ENCODE data around the gene HEPACAM. TPM values are rescaled to one million over a fixed set of nuclear protein-coding genes. Genes with fewer than 3 reads are reported as not detected.

The HEPACAM gene
- total and polyA plus RNA-seq, 3 donors from 2014 or later = 0.24 to 0.75 (median 0.25) TPM

- intact Hi-C loops (cut with DNase I; ENCODE audit: low total_unique reads) = no loop called here
- H3K4me3 ChIP-seq = peak overlapping the region; percentile 63 to 64
- no peaks in the 10 kb centered on the region for H3K36me3 ChIP-seq (ENCODE audit: low read depth, missing control alignments)
- WGBS, 2 donors = 1 to 4% methylated on average over 14 to 58 of the region's 69 CpGs
- no peaks in the 10 kb centered on the region for H3K27me3 ChIP-seq
- peak overlapping the region; percentile 75 to 88 for H3K27ac ChIP-seq
- peak; percentile 58 to 64 (median 61) for TF ChIP-seq CTCF (IDR thresholded peaks at IDR 0.05)
- TF ChIP-seq POLR2A (IDR thresholded peaks at IDR 0.05) = no peak
- DNase-seq = peak; percentile 93
- no peaks in the 10 kb centered on the region for H3K9me3 ChIP-seq
- H3K4me1 ChIP-seq = peaks cover 5% of the 10 kb centered on the region
Observed at GRCh38 chr11:124875943-124876817, 59.7 kb downstream of the HEPACAM start.

GRCh38 chr11:124875401-124875800 lies 60.4 kb downstream of the HEPACAM start:
- WGBS, 2 donors = 28 to 31% methylated on average over 3 of the region's 3 CpGs
- Histone ChIP-seq H3K4me3 (peak overlapping the region in 1 of 2 donors; percentile 63), H3K4me1 (peaks cover 5% of the 10 kb centered on the region), H3K9me3 (no peaks in the 10 kb centered on the region), H3K27ac (no peak overlapping the region), H3K27me3 (no peaks in the 10 kb centered on the region), H3K36me3 (ENCODE audit: low read depth, missing control alignments) (no peaks in the 10 kb centered on the region)
- intact Hi-C loops (cut with DNase I; ENCODE audit: low total_unique reads) = no loop called here
- TF ChIP-seq POLR2A (IDR thresholded peaks at IDR 0.05) (no peak), CTCF (IDR thresholded peaks at IDR 0.05) (no peak)
- DNase-seq = no peak

- H3K4me3 ChIP-seq = no peak overlapping the region
- WGBS, 2 donors = 93 to 100% methylated on average over 3 to 4 of the region's 7 CpGs
- H3K36me3 ChIP-seq (ENCODE audit: low read depth, missing control alignments) = no peaks in the 10 kb centered on the region
- TF ChIP-seq CTCF (IDR thresholded peaks at IDR 0.05) (no peak), POLR2A (IDR thresholded peaks at IDR 0.05) (no peak)
- H3K27ac ChIP-seq = no peak overlapping the region
- peaks cover 5% of the 10 kb centered on the region for H3K4me1 ChIP-seq
- no peaks in the 10 kb centered on the region for H3K27me3 ChIP-seq
- no peak for DNase-seq
- intact Hi-C loops (cut with DNase I; ENCODE audit: low total_unique reads) = no loop called here
- H3K9me3 ChIP-seq = no peaks in the 10 kb centered on the region
Observed at GRCh38 chr11:124874571-124875255, 61.1 kb downstream of the HEPACAM start.

- no peaks in the 10 kb centered on the region for H3K27me3 ChIP-seq
- TF ChIP-seq POLR2A (IDR thresholded peaks at IDR 0.05) = no peak
- no peak for TF ChIP-seq CTCF (IDR thresholded peaks at IDR 0.05)
- no peaks in the 10 kb centered on the region for H3K36me3 ChIP-seq (ENCODE audit: low read depth, missing control alignments)
- peaks cover 6% of the 10 kb centered on the region for H3K4me1 ChIP-seq
- H3K9me3 ChIP-seq = no peaks in the 10 kb centered on the region
- WGBS, 2 donors = 90 to 95% methylated on average over 8 of the region's 8 CpGs
- intact Hi-C loops (cut with DNase I; ENCODE audit: low total_unique reads) = no loop called here
- no peak overlapping the region for H3K4me3 ChIP-seq
- no peak for DNase-seq
- no peak overlapping the region for H3K27ac ChIP-seq
Observed at GRCh38 chr11:124873951-124874350, 61.9 kb downstream of the HEPACAM start.
